Stomach (tissue), 9 donors: ENCODE results near the gene KRTAP19-8. TPM values are rescaled to one million over a fixed set of nuclear protein-coding genes. Genes with fewer than 3 reads are reported as not detected.

ENCODE experiments used
- DNase-seq, 2 donors: peaks; one replicate each; pipeline versions ENCODE4 v3.0.0 to v3.0.0-alpha.2; 2013 to 2019
- H3K27ac ChIP-seq, 5 donors: fragments of 200-600 bp in 4 of 5; sonication (generic) in 4 of 5; one replicate each; pipeline ENCODE4 v1.5.1; 2013 to 2019; ENCODE audit warnings: mild to moderate bottlenecking in 1 of 5, moderate library complexity in 1 of 5
- H3K27me3 ChIP-seq, 3 donors: fragments of 200-600 bp; sonication (generic); one replicate each; pipeline ENCODE4 v1.5.1; 2017 to 2019; ENCODE audit warnings: mixed run types in 1 of 3
- H3K36me3 ChIP-seq, 4 donors: fragments of 200-600 bp; sonication (generic); 1 replicate in 3 of 4; 2 replicates in 1 of 4; pipeline ENCODE4 v1.5.1; 2016 to 2019
- H3K4me1 ChIP-seq, 4 donors: fragments of 200-600 bp; sonication (generic); one replicate each; pipeline ENCODE4 v1.5.1; 2016 to 2019
- H3K4me3 ChIP-seq, 4 donors: fragments of 200-600 bp; sonication (generic) in 3 of 4; one replicate each; pipeline ENCODE4 v1.5.1; 2016 to 2019; ENCODE audit warnings: mild to moderate bottlenecking in 1 of 4
- H3K9me3 ChIP-seq, 4 donors: fragments of 200-600 bp; sonication (generic); one replicate each; pipeline ENCODE4 v1.5.1; 2016 to 2019
- CTCF ChIP-seq, 7 experiments: fragments of 450-650 bp in 4 of 7; fragments of 200-600 bp in 3 of 7; sonication (generic) in 3 of 7; IDR thresholded peaks; one replicate each; pipeline ENCODE4 v1.5.1; 2016 to 2019; ENCODE audit warnings: antibody characterized with exemption in 7 of 7, control low read depth in 2 of 7, mild to moderate bottlenecking in 1 of 7
- EP300 ChIP-seq: sonication (generic); formaldehyde crosslinking; IDR thresholded peaks from one replicate; pipeline ENCODE4 v1.6.1; 2017; ENCODE audit warnings: antibody characterized with exemption
- POLR2A ChIP-seq, 4 donors: fragments of 450-650 bp; IDR thresholded peaks; one replicate each; pipeline ENCODE4 v1.6.1; 2016; ENCODE audit warnings: antibody characterized with exemption in 4 of 4, control low read depth in 2 of 4, mild to moderate bottlenecking in 1 of 4, moderate library complexity in 1 of 4
- POLR2AphosphoS5 ChIP-seq, 3 donors: sonication (generic); formaldehyde crosslinking; IDR thresholded peaks; one replicate each; pipeline ENCODE4 v1.6.1; 2016; ENCODE audit warnings: antibody characterized with exemption in 3 of 3
- WGBS, 5 donors: extraction: QIAGEN DNeasy Blood & Tissue Kit in 3 of 5; methylation state at CpG; one replicate each; pipeline versions ENCODE4 v1.1.5 to v1.1.7; 2013 to 2018; 5-methylcytosine and 5-hydroxymethylcytosine counted together
- intact Hi-C: fragments of 100-400 bp; cut with DNase I; formaldehyde crosslinking; loops from one replicate; pipeline ENCODE4 v1.15.1; 2023; ENCODE audit warnings: low total_unique reads
- polyA plus RNA-seq, 3 donors: library from polyadenylated mRNA; stranded (reverse); fragments of 200-250 nt; gene quantifications; one replicate each; pipeline ENCODE4 v1.2.3, GENCODE V29; 2013
- total RNA-seq, 5 donors: library from RNA; depleted of rRNA; stranded (reverse); fragments of >200 nt; gene quantifications; one replicate each; pipeline versions ENCODE4 v1.1.0 to v1.2.3, GENCODE V29; 2014 to 2016
- donor health status: healthy with polysubstance abuse.
- donor health status: Bipolar disorder and iron deficiency.
- donor health status: healthy.

KRTAP19-8 gene
- total and polyA plus RNA-seq, 8 donors: not detected

GRCh38 chr21:31078216-31078615 lies 39.9 kb upstream of the KRTAP19-8 start:
- intact Hi-C loops: loop anchor here (10.0 kb wide), 1 partner anchor 743 kb away; the partner anchor contains the start of gene KRTAP27-1
- WGBS, 5 donors: 85 to 88% (median 87%) methylated on average over 4 of the region's 4 CpGs
- no peak for TF ChIP-seq POLR2AphosphoS5 (IDR thresholded peaks at IDR 0.05)
- TF ChIP-seq POLR2A (IDR thresholded peaks at IDR 0.05): no peak
- no peak for TF ChIP-seq EP300
- no peak for TF ChIP-seq CTCF (IDR thresholded peaks at IDR 0.05)

GRCh38 chr21:31075848-31076247 lies 37.6 kb upstream of the KRTAP19-8 start:
- no peak for TF ChIP-seq EP300
- no peak for TF ChIP-seq CTCF (IDR thresholded peaks at IDR 0.05)
- TF ChIP-seq POLR2A (IDR thresholded peaks at IDR 0.05): no peak
- no peak for TF ChIP-seq POLR2AphosphoS5 (IDR thresholded peaks at IDR 0.05)
- no peak for DNase-seq
- Histone ChIP-seq H3K9me3 (no peaks in the 10 kb centered on the region), H3K4me3 (no peak overlapping the region), H3K27me3 (peaks cover 0 to under 1% (median 0%) of the 10 kb centered on the region in 3 donors), H3K36me3 (no peaks in the 10 kb centered on the region), H3K4me1 (no peaks in the 10 kb centered on the region), H3K27ac (no peak overlapping the region)
- WGBS, 5 donors: 87 to 95% (median 93%) methylated on average over 6 of the region's 6 CpGs
- intact Hi-C loops: loop anchor here (10.0 kb wide), 1 partner anchor 741 kb away; the partner anchor contains the start of gene KRTAP27-1

More at GRCh38 chr21:31078216-31078615, 39.9 kb upstream of the KRTAP19-8 start:
- no peaks in the 10 kb centered on the region for H3K9me3 ChIP-seq
- H3K27ac ChIP-seq: no peak overlapping the region
- H3K4me3 ChIP-seq: no peak overlapping the region
- H3K27me3 ChIP-seq: peaks cover 0 to 11% (median 0%) of the 10 kb centered on the region in 3 donors
- no peak for DNase-seq
- no peaks in the 10 kb centered on the region for H3K4me1 ChIP-seq
- no peaks in the 10 kb centered on the region for H3K36me3 ChIP-seq

- no peak overlapping the region for H3K4me3 ChIP-seq
- H3K27me3 ChIP-seq: no peaks in the 10 kb centered on the region
- no peaks in the 10 kb centered on the region for H3K4me1 ChIP-seq
- intact Hi-C loops: loop anchor here (10.0 kb wide), 1 partner anchor 738 kb away; the partner anchor contains the start of gene KRTAP27-1
- WGBS, 5 donors: 46 to 58% (median 53%) methylated on average over 4 of the region's 4 CpGs
- TF ChIP-seq CTCF (IDR thresholded peaks at IDR 0.05): no peak
- TF ChIP-seq POLR2A (IDR thresholded peaks at IDR 0.05): no peak
- no peak for TF ChIP-seq POLR2AphosphoS5 (IDR thresholded peaks at IDR 0.05)
- no peak for TF ChIP-seq EP300
- no peaks in the 10 kb centered on the region for H3K36me3 ChIP-seq
- H3K9me3 ChIP-seq: no peaks in the 10 kb centered on the region
- H3K27ac ChIP-seq: no peak overlapping the region
- no peak for DNase-seq
Measured at GRCh38 chr21:31072533-31072932, 34.3 kb upstream of the KRTAP19-8 start.

- no peaks in the 10 kb centered on the region for H3K4me1 ChIP-seq
- H3K4me3 ChIP-seq: no peak overlapping the region
- no peak overlapping the region for H3K27ac ChIP-seq
- no peaks in the 10 kb centered on the region for H3K9me3 ChIP-seq
- TF ChIP-seq EP300: no peak
- no peak for TF ChIP-seq POLR2AphosphoS5 (IDR thresholded peaks at IDR 0.05)
- TF ChIP-seq CTCF (IDR thresholded peaks at IDR 0.05): no peak
- TF ChIP-seq POLR2A (IDR thresholded peaks at IDR 0.05): no peak
- WGBS, 5 donors: 67 to 81% (median 73%) methylated on average over 3 of the region's 3 CpGs
- no peaks in the 10 kb centered on the region for H3K36me3 ChIP-seq
- no peak for DNase-seq
- intact Hi-C loops: no loop called here
- no peaks in the 10 kb centered on the region for H3K27me3 ChIP-seq
Measured at GRCh38 chr21:31064803-31065202, 26.5 kb upstream of the KRTAP19-8 start.
